Stimulated activated CD4-positive, alpha-beta T cell treated with anti-CD3 and anti-CD28 coated beads, Interleukin-15, amount 100 ng/mL, for 48 hours (primary cell): Measurements from ENCODE around the gene BRIP1.
"Not testable (repeated sequence)": the region's sequence is repeated elsewhere in the genome, so short reads cannot be mapped to it uniquely, and the experiment has no call there.

Source experiments
- DNase-seq, 2 donors: peaks; one replicate each; pipeline ENCODE4 v3.0.0-alpha.2; 2020; ENCODE audit warnings: low read depth in 2 of 2

BRIP1 gene

GRCh38 chr17:61699032-61699431 lies 164.3 kb downstream of the BRIP1 start:
- no peak for DNase-seq

- DNase-seq, result no peak
Measured at GRCh38 chr17:61698244-61698643, 165.1 kb downstream of the BRIP1 start.

GRCh38 chr17:61695779-61696337 lies 167.5 kb downstream of the BRIP1 start:
- DNase-seq, result no peak

- no peak for DNase-seq
Measured at GRCh38 chr17:61694095-61694494, 169.2 kb downstream of the BRIP1 start.

GRCh38 chr17:61689610-61690180 lies 173.6 kb downstream of the BRIP1 start:
- DNase-seq, result no peak

- DNase-seq, result no peak
Measured at GRCh38 chr17:61687769-61688168, 175.6 kb downstream of the BRIP1 start.

GRCh38 chr17:61686113-61686512 lies 177.2 kb downstream of the BRIP1 start:
- no peak for DNase-seq

GRCh38 chr17:61684818-61685217 lies 178.5 kb downstream of the BRIP1 start:
- DNase-seq, result no peak

GRCh38 chr17:61684172-61684571 lies 179.2 kb downstream of the BRIP1 start:
- no peak for DNase-seq

- no peak for DNase-seq
Measured at GRCh38 chr17:61683466-61683865, 179.9 kb downstream of the BRIP1 start.

GRCh38 chr17:61680921-61681320 lies 182.4 kb downstream of the BRIP1 start:
- DNase-seq, result no peak

- DNase-seq, result no peak
Measured at GRCh38 chr17:61678339-61678738, 185.0 kb downstream of the BRIP1 start.

- not testable (repeated sequence) for DNase-seq
Measured at GRCh38 chr17:61677150-61677811, 186.0 kb downstream of the BRIP1 start.

GRCh38 chr17:61676522-61676921 lies 186.8 kb downstream of the BRIP1 start:
- DNase-seq, result not testable (repeated sequence)

- not testable (repeated sequence) for DNase-seq
Measured at GRCh38 chr17:61674609-61675008, 188.7 kb downstream of the BRIP1 start.

- not testable (repeated sequence) for DNase-seq
Measured at GRCh38 chr17:61673019-61673897, 190.1 kb downstream of the BRIP1 start.

- DNase-seq, result no peak
Measured at GRCh38 chr17:61672140-61672539, 191.2 kb downstream of the BRIP1 start.

- no peak for DNase-seq
Measured at GRCh38 chr17:61670691-61671090, 192.6 kb downstream of the BRIP1 start.

- no peak for DNase-seq
Measured at GRCh38 chr17:61669522-61669921, 193.8 kb downstream of the BRIP1 start.

GRCh38 chr17:61668486-61668885 lies 194.8 kb downstream of the BRIP1 start:
- no peak for DNase-seq

- not testable (repeated sequence) for DNase-seq
Measured at GRCh38 chr17:61666406-61667088, 196.8 kb downstream of the BRIP1 start.

- DNase-seq, result no peak
Measured at GRCh38 chr17:61663310-61663709, 200.0 kb downstream of the BRIP1 start.
